ENCODE results near the gene TANK. TPM values are rescaled to one million over a fixed set of nuclear protein-coding genes. Genes with fewer than 3 reads are reported as not detected.

TANK gene
- total and polyA plus RNA-seq, 2 of the 8 experiments (the other 6 are each of a cell fraction or from before 2014, with no cell fraction given), result 7.0 to 26.1 TPM

- TF ChIP-seq CTBP2 (IDR thresholded peaks at IDR 0.05; ENCODE audit: borderline replicate concordance, insufficient read depth, insufficient read length, low read length), result peak; percentile 14
- no peak for TF ChIP-seq KDM5A (IDR thresholded peaks at IDR 0.05; ENCODE audit: low read length)
- no peak for TF ChIP-seq BCL11A (IDR thresholded peaks at IDR 0.05; ENCODE audit: low read depth in 2 of 2, low read length in 2 of 2)
- no peak for TF ChIP-seq RFX5 (IDR thresholded peaks at IDR 0.05; ENCODE audit: borderline replicate concordance, low read depth, low read length)
- peak; percentile 1 for TF ChIP-seq SAP30 (IDR thresholded peaks at IDR 0.05; ENCODE audit: insufficient read depth, insufficient replicate concordance, low read length)
- peak; percentile 63 for TF ChIP-seq EZH2 (IDR thresholded peaks at IDR 0.05; ENCODE audit: low read depth, low read length, severe bottlenecking)
- TF ChIP-seq RNF2 (IDR thresholded peaks at IDR 0.05; ENCODE audit: borderline replicate concordance, low read depth, low read length, missing control alignments, poor library complexity, severe bottlenecking), result no peak
- no peak for TF ChIP-seq CHD7 (IDR thresholded peaks at IDR 0.05; ENCODE audit: insufficient replicate concordance, low read length)
These were observed 77.4 kb downstream of the TANK start (continued) for GRCh38 chr2:161237392-161238264.

Data from H1 (cell line).